Measurements from ENCODE around the gene ZPLD1. TPM values are rescaled to one million over a fixed set of nuclear protein-coding genes. Genes with fewer than 3 reads are reported as not detected.

ZPLD1 gene
- total RNA-seq, 1 experiment from 2014 or later = 0.15 TPM

- no peaks in the 10 kb centered on the region for H3F3A ChIP-seq (ENCODE audit: low read length, unreplicated experiment)
- H3K27me3 ChIP-seq (ENCODE audit: low read length) = no peaks in the 10 kb centered on the region
- H3K79me2 ChIP-seq (ENCODE audit: low read length) = no peaks in the 10 kb centered on the region
- H3K9me2 ChIP-seq (replicated peaks; ENCODE audit: low read length) = no peaks in the 10 kb centered on the region
- H3K27ac ChIP-seq (ENCODE audit: low read length) = no peak overlapping the region
- DNase-seq (no peak), ATAC-seq (no peak)
- H3K4me2 ChIP-seq (ENCODE audit: low read length) = no peak overlapping the region
- no peaks in the 10 kb centered on the region for H3K9me3 ChIP-seq (ENCODE audit: low read length)
- no peak overlapping the region for H2AFZ ChIP-seq (ENCODE audit: low read length)
- no TSS peak for BruUV-seq (replicated peaks)
- ChIA-PET CTCF (no interaction called here), POLR2A (ENCODE audit: unreplicated experiment) (no interaction called here)
- peaks cover 31% of the 10 kb centered on the region for H3K4me1 ChIP-seq (ENCODE audit: insufficient read depth, low read length)
- H3K36me3 ChIP-seq (ENCODE audit: low read depth, low read length) = no peaks in the 10 kb centered on the region
- H3K9ac ChIP-seq (ENCODE audit: low read length) = no peak overlapping the region
- H3K4me3 ChIP-seq (ENCODE audit: low read length) = no peak overlapping the region
- intact Hi-C loops (cut with micrococcal nuclease) = no loop called here
- TF ChIP-seq EZH2phosphoT487 (IDR thresholded peaks at IDR 0.05; ENCODE audit: borderline replicate concordance, low read length) (no peak), EZH2 (IDR thresholded peaks at IDR 0.05; ENCODE audit: low read length, unreplicated experiment) (no peak)
- TF ChIP-seq, protein P1, sequence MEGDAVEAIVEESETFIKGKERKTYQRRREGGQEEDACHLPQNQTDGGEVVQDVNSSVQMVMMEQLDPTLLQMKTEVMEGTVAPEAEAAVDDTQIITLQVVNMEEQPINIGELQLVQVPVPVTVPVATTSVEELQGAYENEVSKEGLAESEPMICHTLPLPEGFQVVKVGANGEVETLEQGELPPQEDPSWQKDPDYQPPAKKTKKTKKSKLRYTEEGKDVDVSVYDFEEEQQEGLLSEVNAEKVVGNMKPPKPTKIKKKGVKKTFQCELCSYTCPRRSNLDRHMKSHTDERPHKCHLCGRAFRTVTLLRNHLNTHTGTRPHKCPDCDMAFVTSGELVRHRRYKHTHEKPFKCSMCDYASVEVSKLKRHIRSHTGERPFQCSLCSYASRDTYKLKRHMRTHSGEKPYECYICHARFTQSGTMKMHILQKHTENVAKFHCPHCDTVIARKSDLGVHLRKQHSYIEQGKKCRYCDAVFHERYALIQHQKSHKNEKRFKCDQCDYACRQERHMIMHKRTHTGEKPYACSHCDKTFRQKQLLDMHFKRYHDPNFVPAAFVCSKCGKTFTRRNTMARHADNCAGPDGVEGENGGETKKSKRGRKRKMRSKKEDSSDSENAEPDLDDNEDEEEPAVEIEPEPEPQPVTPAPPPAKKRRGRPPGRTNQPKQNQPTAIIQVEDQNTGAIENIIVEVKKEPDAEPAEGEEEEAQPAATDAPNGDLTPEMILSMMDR (conservative IDR thresholded peaks at IDR 0.05; ENCODE audit: low read depth, low read length) = no peak
- no peaks in the 10 kb centered on the region for H4K20me1 ChIP-seq (ENCODE audit: low read length)
Observed at GRCh38 chr3:102514241-102514640, 79.4 kb downstream of the ZPLD1 start.

- Histone ChIP-seq H3K9me3 (ENCODE audit: low read length) (no peaks in the 10 kb centered on the region), H3K79me2 (ENCODE audit: low read length) (no peaks in the 10 kb centered on the region), H3K9me2 (replicated peaks; ENCODE audit: low read length) (no peaks in the 10 kb centered on the region), H2AFZ (ENCODE audit: low read length) (no peak overlapping the region), H3F3A (ENCODE audit: low read length, unreplicated experiment) (no peaks in the 10 kb centered on the region), H3K27me3 (ENCODE audit: low read length) (no peaks in the 10 kb centered on the region), H3K9ac (ENCODE audit: low read length) (no peak overlapping the region), H3K36me3 (ENCODE audit: low read depth, low read length) (no peaks in the 10 kb centered on the region), H3K4me3 (ENCODE audit: low read length) (no peak overlapping the region), H3K4me2 (ENCODE audit: low read length) (no peak overlapping the region), H3K4me1 (ENCODE audit: insufficient read depth, low read length) (no peaks in the 10 kb centered on the region), H3K27ac (ENCODE audit: low read length) (no peak overlapping the region), H4K20me1 (ENCODE audit: low read length) (no peaks in the 10 kb centered on the region)
- CTCF ChIA-PET = no interaction called here
- TF ChIP-seq, protein P1 (conservative IDR thresholded peaks at IDR 0.05; ENCODE audit: low read depth, low read length) = no peak
- TF ChIP-seq EZH2phosphoT487 (IDR thresholded peaks at IDR 0.05; ENCODE audit: borderline replicate concordance, low read length) (no peak), EZH2 (IDR thresholded peaks at IDR 0.05; ENCODE audit: low read length, unreplicated experiment) (no peak)
- BruUV-seq (replicated peaks) = no TSS peak
- no peak for ATAC-seq
- POLR2A ChIA-PET (ENCODE audit: unreplicated experiment) = no interaction called here
- intact Hi-C loops (cut with micrococcal nuclease) = no loop called here
- DNase-seq = no peak
Observed at GRCh38 chr3:102521246-102521645, 86.4 kb downstream of the ZPLD1 start.

DNA sequence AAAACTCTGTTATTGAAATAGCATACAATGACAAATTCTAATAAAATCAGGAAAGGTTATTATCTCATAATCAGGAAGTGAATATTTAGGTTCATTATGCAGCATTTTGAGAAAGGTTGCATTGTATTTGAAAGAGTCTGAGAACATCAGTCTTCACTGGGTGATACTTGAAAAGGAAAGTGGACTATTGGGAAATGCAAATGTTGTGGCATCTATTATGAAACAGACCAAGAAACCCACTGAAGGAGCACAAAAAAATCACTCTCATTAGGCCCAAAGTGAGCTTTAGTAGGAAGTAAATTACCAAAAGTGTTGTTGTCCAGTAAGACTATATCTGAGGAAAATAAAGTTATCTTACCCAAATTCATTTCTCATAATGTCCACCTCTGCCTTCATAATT lies 90.8 kb downstream of the ZPLD1 start:
- H3K27me3 ChIP-seq (ENCODE audit: low read length) = no peaks in the 10 kb centered on the region
- H3K4me3 ChIP-seq (ENCODE audit: low read length) = no peak overlapping the region
- no peaks in the 10 kb centered on the region for H3K79me2 ChIP-seq (ENCODE audit: low read length)
- peak; percentile 25 for ATAC-seq
- H3K4me2 ChIP-seq (ENCODE audit: low read length) = no peak overlapping the region
- intact Hi-C loops (cut with micrococcal nuclease) = loop anchor here (1.0 to 2.0 kb wide), 3 partner anchors 15 to 125 kb away; no protein-coding TSS in a partner anchor
- CTCF ChIA-PET = no interaction called here
- H3K9me3 ChIP-seq (ENCODE audit: low read length) = no peaks in the 10 kb centered on the region
- H2AFZ ChIP-seq (ENCODE audit: low read length) = no peak overlapping the region
- POLR2A ChIA-PET (ENCODE audit: unreplicated experiment) = no interaction called here
- no peak overlapping the region for H3K27ac ChIP-seq (ENCODE audit: low read length)
- no peaks in the 10 kb centered on the region for H3F3A ChIP-seq (ENCODE audit: low read length, unreplicated experiment)
- no peaks in the 10 kb centered on the region for H3K9me2 ChIP-seq (replicated peaks; ENCODE audit: low read length)
- H3K36me3 ChIP-seq (ENCODE audit: low read depth, low read length) = no peaks in the 10 kb centered on the region
- TF ChIP-seq EZH2 (IDR thresholded peaks at IDR 0.05; ENCODE audit: low read length, unreplicated experiment) = no peak
- TF ChIP-seq EZH2phosphoT487 (IDR thresholded peaks at IDR 0.05; ENCODE audit: borderline replicate concordance, low read length) = no peak
- TF ChIP-seq, protein P1 (conservative IDR thresholded peaks at IDR 0.05; ENCODE audit: low read depth, low read length) = no peak
- no peak for DNase-seq
- H3K9ac ChIP-seq (ENCODE audit: low read length) = no peak overlapping the region
- peaks cover 22% of the 10 kb centered on the region for H3K4me1 ChIP-seq (ENCODE audit: insufficient read depth, low read length)
- H4K20me1 ChIP-seq (ENCODE audit: low read length) = no peaks in the 10 kb centered on the region
- BruUV-seq (replicated peaks) = TSS peak; percentile 84
